Endothelial cell of umbilical vein (primary cell): ENCODE measurements around the gene UNC5C.

ENCODE experiments used
- CTCF ChIP-seq, 2 donors: IDR thresholded peaks; 1 replicate in 1 of 2; 2 replicates in 1 of 2; pipeline ENCODE4 v1.5.1; 2011; ENCODE audit warnings: low read length in 2 of 2, mild to moderate bottlenecking in 2 of 2, moderate library complexity in 2 of 2, control low read depth in 1 of 2, inconsistent platforms in 1 of 2, low read depth in 1 of 2; ENCODE audit not compliant: insufficient read depth in 1 of 2; ENCODE audit errors: extremely low read depth in 1 of 2
- EZH2 ChIP-seq: IDR thresholded peaks from 2 replicates; pipeline ENCODE4 v1.6.1; 2012; ENCODE audit warnings: borderline replicate concordance, low read depth, mild to moderate bottlenecking, moderate library complexity, low read length, inconsistent platforms; ENCODE audit not compliant: severe bottlenecking
- MAX ChIP-seq: IDR thresholded peaks from 2 replicates; pipeline ENCODE4 v1.6.1; 2011; ENCODE audit not compliant: insufficient read depth, insufficient read length
- MYC ChIP-seq: IDR thresholded peaks from one replicate; pipeline ENCODE4 v1.6.1; 2011; ENCODE audit warnings: mild to moderate bottlenecking, low read depth, low read length

DNA sequence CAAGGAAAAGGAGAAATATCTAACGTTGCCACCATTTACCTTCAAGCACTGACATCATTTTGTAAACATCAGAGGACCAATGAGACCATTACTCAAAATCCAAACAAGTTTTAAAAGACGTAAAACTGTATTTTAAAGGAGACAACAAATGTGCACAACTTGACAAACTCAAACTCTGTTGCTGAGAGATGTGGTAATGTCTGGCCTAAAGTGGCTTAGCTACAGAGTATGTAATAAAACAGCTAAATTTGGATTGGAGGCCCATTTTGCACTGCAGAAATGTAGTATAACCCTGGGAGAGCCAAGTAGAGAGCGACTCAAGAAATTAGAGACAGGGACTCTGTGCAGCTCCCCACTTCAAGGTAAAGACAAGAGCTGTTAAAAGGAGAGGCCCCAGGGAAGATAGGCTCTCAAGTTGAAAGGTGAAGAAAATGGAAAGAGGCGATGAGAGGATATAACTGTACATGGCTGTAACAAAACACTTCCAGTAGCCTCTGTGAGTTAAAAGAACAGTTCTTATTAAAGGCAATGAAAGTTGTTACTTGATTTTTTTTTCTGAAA lies 20.3 kb downstream of the UNC5C start:
- no peak for TF ChIP-seq CTCF (IDR thresholded peaks at IDR 0.05; ENCODE audit: extremely low read depth in 1 of 2, insufficient read depth in 1 of 2, low read depth in 1 of 2, low read length in 2 of 2)
- TF ChIP-seq MAX = no peak
- no peak for TF ChIP-seq MYC
- no peak for TF ChIP-seq EZH2
